Subcutaneous adipose tissue (tissue), 4 donors: Measurements from ENCODE around the gene OVOL2. TPM values are rescaled to one million over a fixed set of nuclear protein-coding genes. Genes with fewer than 3 reads are reported as not detected.

Experiments
- CTCF ChIP-seq: fragments of 450-650 bp; IDR thresholded peaks from one replicate; pipeline ENCODE4 v1.5.1; 2016; ENCODE audit warnings: low read depth, mild to moderate bottlenecking, control low read depth, antibody characterized with exemption, moderate library complexity
- total RNA-seq, 4 donors: library from RNA; depleted of rRNA; stranded (reverse); fragments of >200 nt; gene quantifications; one replicate each; pipeline ENCODE4 v1.1.0, GENCODE V29; 2016

Gene OVOL2
- not detected for total RNA-seq

- TF ChIP-seq CTCF, result no peak
Measured at GRCh38 chr20:18057101-18057993, at the start of gene OVOL2. Gene OVOL2 (minus strand): TSS chr20:18057916. CDS start chr20:18057634, 282 bp downstream.

GRCh38 chr20:18103497-18103896 lies 45.8 kb upstream of the OVOL2 start:
- no peak for TF ChIP-seq CTCF

- no peak for TF ChIP-seq CTCF
Measured at GRCh38 chr20:18101125-18101810, 43.6 kb upstream of the OVOL2 start.

GRCh38 chr20:18094191-18094590 lies 36.5 kb upstream of the OVOL2 start:
- TF ChIP-seq CTCF, result no peak

GRCh38 chr20:18093388-18093787 lies 35.7 kb upstream of the OVOL2 start:
- no peak for TF ChIP-seq CTCF

GRCh38 chr20:18092890-18093289 lies 35.2 kb upstream of the OVOL2 start:
- TF ChIP-seq CTCF, result no peak

- no peak for TF ChIP-seq CTCF
Measured at GRCh38 chr20:18091623-18092022, 33.9 kb upstream of the OVOL2 start.
